GM18858 (cell line): ENCODE data around the gene MAB21L3.

Experiments
- ATAC-seq: cut with Tn5 transposase; IDR thresholded peaks from one replicate; pipeline ENCODE4 v1.9.1; 2021; ENCODE audit not compliant: unreplicated experiment

The MAB21L3 gene

GRCh38 chr1:116107371-116107770 lies 3.8 kb upstream of the MAB21L3 start:
- no peak for ATAC-seq

GRCh38 chr1:116111524-116112021 lies 374 bp downstream of the MAB21L3 start:
- no peak for ATAC-seq

GRCh38 chr1:116112388-116113140 lies 1.4 kb downstream of the MAB21L3 start:
- no peak for ATAC-seq

GRCh38 chr1:116113615-116114014 lies 2.4 kb downstream of the MAB21L3 start:
- no peak for ATAC-seq

- ATAC-seq: no peak
These were observed 4.6 kb downstream of the MAB21L3 start for GRCh38 chr1:116115476-116116439.

- ATAC-seq: no peak
These were observed 7.3 kb downstream of the MAB21L3 start for GRCh38 chr1:116118471-116118870.

GRCh38 chr1:116119876-116120275 lies 8.7 kb downstream of the MAB21L3 start:
- no peak for ATAC-seq

- no peak for ATAC-seq
These were observed 12.0 kb downstream of the MAB21L3 start for GRCh38 chr1:116122955-116123757.

GRCh38 chr1:116123837-116124533 lies 12.8 kb downstream of the MAB21L3 start:
- ATAC-seq: no peak

GRCh38 chr1:116125758-116126157 lies 14.6 kb downstream of the MAB21L3 start:
- no peak for ATAC-seq

- ATAC-seq: no peak
These were observed 15.1 kb downstream of the MAB21L3 start for GRCh38 chr1:116126281-116126680.

- ATAC-seq: no peak
These were observed 16.1 kb downstream of the MAB21L3 start for GRCh38 chr1:116127123-116127847.

- no peak for ATAC-seq
These were observed 16.8 kb downstream of the MAB21L3 start for GRCh38 chr1:116127848-116128540.

- no peak for ATAC-seq
These were observed 17.5 kb downstream of the MAB21L3 start for GRCh38 chr1:116128664-116129063.

- ATAC-seq: no peak
These were observed 18.3 kb downstream of the MAB21L3 start for GRCh38 chr1:116129537-116129936.

GRCh38 chr1:116130356-116130755 lies 19.2 kb downstream of the MAB21L3 start:
- no peak for ATAC-seq

- no peak for ATAC-seq
These were observed 20.0 kb downstream of the MAB21L3 start for GRCh38 chr1:116131170-116131569.

GRCh38 chr1:116131866-116132605 lies 20.8 kb downstream of the MAB21L3 start:
- no peak for ATAC-seq
